CD14-positive monocyte (primary cell): ENCODE measurements around the gene NFYB. TPM values are rescaled to one million over a fixed set of nuclear protein-coding genes. Genes with fewer than 3 reads are reported as not detected.
"Not testable (repeated sequence)": the region's sequence is repeated elsewhere in the genome, so short reads cannot be mapped to it uniquely, and the experiment has no call there.

ENCODE experiments used
- DNase-seq, 3 donors: peaks; one replicate each; pipeline ENCODE4 v3.0.0-alpha.2; 2011 to 2022
- H2AFZ ChIP-seq: 2 replicates; pipeline ENCODE4 v1.6.0; 2012; ENCODE audit warnings: mild to moderate bottlenecking, low read depth, low read length, inconsistent platforms; ENCODE audit not compliant: insufficient read depth, poor library complexity, severe bottlenecking
- H3K27ac ChIP-seq, 2 donors: 1 replicate in 1 of 2; 2 replicates in 1 of 2; pipeline ENCODE4 v1.5.1; 2012 to 2013; ENCODE audit warnings: low read length in 2 of 2, control low read depth in 1 of 2, inconsistent platforms in 1 of 2, low read depth in 1 of 2, mild to moderate bottlenecking in 1 of 2
- H3K27me3 ChIP-seq, 2 donors: one replicate each; pipeline versions ENCODE4 v1.6.0 to v1.6.1; 2011 to 2013; ENCODE audit warnings: low read length in 2 of 2; ENCODE audit not compliant: control insufficient read depth in 2 of 2, insufficient read depth in 2 of 2
- H3K36me3 ChIP-seq, 2 donors: replicated peaks in 1 of 2; 1 replicate in 1 of 2; 2 replicates in 1 of 2; pipeline versions ENCODE4 v1.5.1 to v1.6.1; 2012 to 2013; ENCODE audit warnings: low read length in 2 of 2, control low read depth in 1 of 2, inconsistent platforms in 1 of 2, mild to moderate bottlenecking in 1 of 2; ENCODE audit not compliant: insufficient read depth in 2 of 2, control insufficient read depth in 1 of 2
- H3K4me1 ChIP-seq, 2 donors: 1 replicate in 1 of 2; 2 replicates in 1 of 2; pipeline versions ENCODE4 v1.5.1 to v1.6.1; 2012 to 2013; ENCODE audit warnings: low read length in 2 of 2, control low read depth in 1 of 2, inconsistent platforms in 1 of 2, mild to moderate bottlenecking in 1 of 2, moderate library complexity in 1 of 2; ENCODE audit not compliant: insufficient read depth in 2 of 2, control insufficient read depth in 1 of 2
- H3K4me2 ChIP-seq: replicated peaks from 2 replicates; pipeline ENCODE3; 2012; ENCODE audit warnings: low read length, moderate library complexity, mild to moderate bottlenecking; ENCODE audit not compliant: poor library complexity, severe bottlenecking; ENCODE audit errors: extremely low read depth
- H3K4me3 ChIP-seq, 3 experiments: fragments of 200-600 bp in 1 of 3; sonication (generic) in 1 of 3; replicated peaks in 1 of 3; 1 replicate in 2 of 3; 2 replicates in 1 of 3; pipeline ENCODE4 v1.5.1; 2011 to 2013; ENCODE audit warnings: low read length in 3 of 3, mild to moderate bottlenecking in 3 of 3, control low read depth in 2 of 3, low read depth in 2 of 3, inconsistent platforms in 1 of 3, moderate library complexity in 1 of 3
- H3K79me2 ChIP-seq: 2 replicates; pipeline ENCODE4 v1.6.0; 2012; ENCODE audit warnings: mild to moderate bottlenecking, control low read depth, inconsistent platforms, low read length, moderate library complexity; ENCODE audit not compliant: insufficient read depth
- H3K9ac ChIP-seq: 2 replicates; pipeline ENCODE4 v1.6.0; 2017; ENCODE audit warnings: low read length, mild to moderate bottlenecking; ENCODE audit not compliant: insufficient read depth, poor library complexity, severe bottlenecking
- H3K9me3 ChIP-seq, 2 donors: replicated peaks in 1 of 2; 1 replicate in 1 of 2; 2 replicates in 1 of 2; pipeline versions ENCODE4 v1.5.1 to v1.6.1; 2012 to 2013; ENCODE audit warnings: low read length in 2 of 2, control low read depth in 1 of 2; ENCODE audit not compliant: control insufficient read depth in 1 of 2, insufficient read depth in 1 of 2
- H4K20me1 ChIP-seq: 2 replicates; pipeline ENCODE4 v1.6.0; 2012; ENCODE audit warnings: mild to moderate bottlenecking, low read length, control low read depth, moderate library complexity; ENCODE audit not compliant: insufficient read depth
- H3K27ac Mint-ChIP-seq, 7 donors: one replicate each; pipeline ENCODE4 v1.8.0; 2020; ENCODE audit warnings: mild to moderate bottlenecking in 7 of 7, mixed read lengths in 7 of 7, moderate library complexity in 6 of 7, inconsistent platforms in 2 of 7
- H3K27me3 Mint-ChIP-seq, 3 donors: one replicate each; pipeline ENCODE4 v1.8.0; 2021 to 2022; ENCODE audit warnings: low read depth in 3 of 3, mild to moderate bottlenecking in 3 of 3, mixed read lengths in 3 of 3, moderate library complexity in 3 of 3, inconsistent platforms in 1 of 3
- H3K36me3 Mint-ChIP-seq, 2 donors: one replicate each; pipeline ENCODE4 v1.8.0; 2020; ENCODE audit warnings: mixed read lengths in 2 of 2, inconsistent platforms in 1 of 2, mild to moderate bottlenecking in 1 of 2
- H3K4me1 Mint-ChIP-seq: one replicate; pipeline ENCODE4 v1.8.0; 2020; ENCODE audit warnings: mild to moderate bottlenecking, mixed read lengths
- H3K4me3 Mint-ChIP-seq, 2 donors: one replicate each; pipeline ENCODE4 v1.8.0; 2020; ENCODE audit warnings: mild to moderate bottlenecking in 2 of 2, mixed read lengths in 2 of 2, moderate library complexity in 1 of 2
- H3K9me3 Mint-ChIP-seq, 7 donors: one replicate each; pipeline ENCODE4 v1.8.0; 2020 to 2022; ENCODE audit warnings: mixed read lengths in 7 of 7, mild to moderate bottlenecking in 6 of 7, moderate library complexity in 6 of 7, inconsistent platforms in 2 of 7
- CTCF ChIP-seq: fragments of 200-600 bp; IDR thresholded peaks from one replicate; pipeline ENCODE4 v1.8.0; 2022; ENCODE audit warnings: antibody characterized with exemption, mild to moderate bottlenecking
- WGBS: methylation state at CpG from one replicate; pipeline ENCODE4 v1.1.5; 2013; ENCODE audit warnings: missing lambda C conversion rate; ENCODE audit not compliant: insufficient coverage; 5-methylcytosine and 5-hydroxymethylcytosine counted together
- intact Hi-C, 2 donors: fragments of 100-400 bp; cut with micrococcal nuclease; formaldehyde crosslinking; loops; one replicate each; pipeline versions ENCODE4 v1.15.0 to v1.15.1; 2023
- polyA plus RNA-seq, 3 donors: library from polyadenylated mRNA; depleted of rRNA in 1 of 3; unstranded in 2 of 3; stranded (reverse) in 1 of 3; fragments of 300-500 nt in 2 of 3; fragments of >200 nt in 1 of 3; fragmentation: Illumina TruSeq in 2 of 3; gene quantifications; 1 replicate in 2 of 3; 2 replicates in 1 of 3; pipeline ENCODE4 v1.2.3, GENCODE V29; 2012 to 2021

NFYB gene
- polyA plus RNA-seq, 3 donors: 11.6 to 14.6 (median 12.3) TPM

DNA sequence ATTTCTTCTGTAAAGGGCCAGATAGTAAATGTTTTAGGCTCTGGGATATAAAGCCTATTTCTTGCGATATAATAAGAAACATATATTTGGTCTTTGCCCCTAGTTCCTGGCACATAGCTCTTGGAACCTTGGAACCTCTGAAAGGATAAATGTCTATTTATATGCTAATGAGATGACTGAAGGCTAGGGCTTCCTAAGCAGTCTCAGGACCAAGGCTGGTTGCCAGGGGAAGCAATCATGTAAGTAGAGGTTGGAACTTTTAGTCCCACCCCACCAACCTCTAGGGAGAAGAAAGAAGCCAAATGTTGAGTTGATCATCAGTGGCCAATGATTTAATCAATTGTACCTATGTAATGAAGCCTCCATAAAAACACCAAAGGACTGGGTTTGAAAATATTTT is 26.6 kb upstream of the NFYB start:
- peaks cover 0 to 2% (median 0%) of the 10 kb centered on the region in 3 donors for H3K27me3 Mint-ChIP-seq
- DNase-seq: no peak
- Histone ChIP-seq H3K9me3 (no peaks in the 10 kb centered on the region), H3K4me3 (no peak overlapping the region), H3K36me3 (no peaks in the 10 kb centered on the region), H4K20me1 (no peaks in the 10 kb centered on the region), H3K4me1 (no peaks in the 10 kb centered on the region), H3K79me2 (no peaks in the 10 kb centered on the region), H3K27me3 (no peaks in the 10 kb centered on the region), H3K9ac (no peak overlapping the region), H3K4me2 (no peak overlapping the region), H2AFZ (no peak overlapping the region), H3K27ac (no peak overlapping the region)
- H3K4me3 Mint-ChIP-seq: no peak overlapping the region
- no peak overlapping the region for H3K27ac Mint-ChIP-seq
- no peaks in the 10 kb centered on the region for H3K36me3 Mint-ChIP-seq
- no peaks in the 10 kb centered on the region for H3K9me3 Mint-ChIP-seq
- TF ChIP-seq CTCF: no peak
- WGBS: no CpG with 5 or more reads among the region's 1 CpG
- H3K4me1 Mint-ChIP-seq: peaks cover under 1% of the 10 kb centered on the region
- intact Hi-C loops: no loop called here

- H2AFZ ChIP-seq: no peak overlapping the region
- 97% methylated on average over 3 of the region's 4 CpGs for WGBS
- H3K27ac ChIP-seq: no peak overlapping the region
- Mint-ChIP-seq H3K4me1 (no peaks in the 10 kb centered on the region), H3K4me3 (no peak overlapping the region), H3K27ac (no peak overlapping the region), H3K27me3 (no peaks in the 10 kb centered on the region), H3K36me3 (no peaks in the 10 kb centered on the region), H3K9me3 (no peaks in the 10 kb centered on the region)
- no peaks in the 10 kb centered on the region for H4K20me1 ChIP-seq
- H3K4me3 ChIP-seq: no peak overlapping the region
- no peaks in the 10 kb centered on the region for H3K79me2 ChIP-seq
- H3K36me3 ChIP-seq: no peaks in the 10 kb centered on the region
- no peak for TF ChIP-seq CTCF
- H3K27me3 ChIP-seq: no peaks in the 10 kb centered on the region
- no peak for DNase-seq
- H3K9ac ChIP-seq: no peak overlapping the region
- no peaks in the 10 kb centered on the region for H3K4me1 ChIP-seq
- H3K9me3 ChIP-seq: no peaks in the 10 kb centered on the region
- no peak overlapping the region for H3K4me2 ChIP-seq
- intact Hi-C loops: no loop called here
These were observed 25.6 kb upstream of the NFYB start for GRCh38 chr12:104163631-104164030.

DNA sequence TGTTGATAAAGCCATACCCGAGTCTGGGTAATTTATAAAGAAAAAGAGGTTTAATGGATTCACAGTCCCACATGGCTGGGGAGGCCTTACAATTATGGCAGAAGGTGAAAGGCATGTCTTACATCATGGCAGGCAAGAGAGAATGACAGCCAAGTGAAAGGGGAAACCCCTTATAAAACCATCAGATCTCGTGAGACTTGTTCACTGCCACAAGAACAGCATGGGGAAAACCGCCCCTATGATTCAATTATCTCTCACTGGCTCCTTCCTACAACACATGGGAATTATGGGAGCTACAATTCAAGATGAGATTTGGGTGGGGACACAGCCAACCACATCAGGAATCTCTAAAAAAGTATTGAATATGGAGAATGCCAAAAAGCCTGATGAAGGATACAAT is 25.0 kb upstream of the NFYB start:
- H3K4me3 ChIP-seq, H3K9me3 ChIP-seq, H3K27ac ChIP-seq, H3K36me3 ChIP-seq, H3K27ac Mint-ChIP-seq, H3K4me2 ChIP-seq, H3K4me1 Mint-ChIP-seq, H4K20me1 ChIP-seq, H3K27me3 ChIP-seq, H3K4me3 Mint-ChIP-seq, H2AFZ ChIP-seq, H3K27me3 Mint-ChIP-seq, H3K9ac ChIP-seq, H3K79me2 ChIP-seq, DNase-seq, H3K36me3 Mint-ChIP-seq, intact Hi-C loops, H3K9me3 Mint-ChIP-seq, H3K4me1 ChIP-seq: not testable (repeated sequence)
- WGBS: no CpG with 5 or more reads among the region's 3 CpGs
